GM21786 (cell line): ENCODE measurements around the gene ZNF71.
"Not testable (repeated sequence)": the region's sequence is repeated elsewhere in the genome, so short reads cannot be mapped to it uniquely, and the experiment has no call there.

Experiments
- ATAC-seq: cut with Tn5 transposase; IDR thresholded peaks from one replicate; pipeline ENCODE4 v1.9.1; 2021; ENCODE audit not compliant: unreplicated experiment

The ZNF71 gene

DNA sequence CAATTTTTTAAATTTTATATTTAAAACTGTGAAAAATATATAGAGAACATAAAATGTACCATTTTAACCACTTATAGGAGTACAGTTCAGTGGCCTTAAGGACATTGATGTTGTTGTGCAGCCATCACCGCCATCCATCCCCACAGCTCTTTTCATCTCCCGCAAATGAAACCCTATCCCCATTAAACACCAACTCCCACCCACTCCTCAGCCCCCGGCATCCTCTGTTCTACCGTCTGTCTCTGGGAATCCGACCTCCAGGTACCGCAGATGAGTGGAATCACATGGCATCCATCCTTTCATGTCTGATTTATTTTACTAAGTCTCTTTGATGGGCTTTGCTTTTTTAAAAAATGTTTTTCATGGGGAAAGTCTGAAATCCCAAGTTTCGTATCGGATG, 24.0 kb downstream of the ZNF71 start:
- no peak for ATAC-seq

DNA sequence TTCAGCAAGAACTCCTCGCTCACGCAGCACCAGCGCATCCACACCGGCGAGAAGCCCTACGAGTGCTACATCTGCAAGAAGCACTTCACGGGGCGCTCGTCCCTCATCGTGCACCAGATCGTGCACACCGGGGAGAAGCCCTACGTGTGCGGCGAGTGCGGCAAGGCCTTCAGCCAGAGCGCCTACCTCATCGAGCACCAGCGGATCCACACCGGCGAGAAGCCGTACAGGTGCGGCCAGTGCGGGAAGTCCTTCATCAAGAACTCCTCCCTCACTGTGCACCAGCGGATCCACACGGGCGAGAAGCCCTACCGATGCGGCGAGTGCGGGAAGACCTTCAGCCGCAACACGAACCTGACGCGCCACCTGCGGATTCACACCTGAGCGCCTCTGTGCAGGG, 27.3 kb downstream of the ZNF71 start:
- no peak for ATAC-seq

DNA sequence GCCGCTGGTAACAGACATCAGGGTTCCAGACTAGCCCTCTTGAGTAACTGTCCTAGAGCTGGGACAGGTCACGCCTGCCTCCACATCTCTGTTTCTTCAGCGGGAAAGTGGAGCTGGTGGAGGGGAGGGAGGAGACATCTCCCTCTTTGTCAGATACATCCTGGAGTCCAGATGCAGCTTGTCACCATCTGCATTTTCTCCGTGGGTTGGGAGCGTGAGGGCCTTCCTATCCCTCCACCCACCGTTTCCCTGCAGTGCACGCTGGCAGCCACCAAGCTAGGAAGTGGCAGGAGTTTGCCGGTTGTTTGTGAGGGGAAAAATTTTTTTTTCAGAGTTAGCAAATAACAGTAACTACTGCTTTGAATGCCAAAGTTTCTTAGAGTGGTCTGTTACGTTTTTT, 27.9 kb downstream of the ZNF71 start:
- no peak for ATAC-seq

DNA sequence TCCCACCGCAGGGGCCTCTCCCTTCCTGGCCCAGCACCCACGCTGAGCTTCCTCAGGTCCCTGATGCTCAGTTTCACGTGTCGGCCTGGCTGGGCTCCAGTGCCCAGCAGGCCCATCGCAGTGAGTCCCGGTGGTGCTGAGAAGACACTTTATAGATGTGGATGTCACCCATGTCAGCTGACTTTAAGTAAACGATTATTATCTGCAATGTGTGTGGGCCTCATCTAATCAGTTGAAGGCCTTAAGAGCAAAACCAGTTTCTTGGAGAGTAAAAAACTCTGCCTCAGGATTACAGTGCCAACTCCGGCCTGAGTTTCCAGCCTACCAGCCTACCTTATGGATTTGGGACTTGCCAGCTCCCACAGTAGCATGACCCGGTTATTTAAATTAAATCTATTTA, 30.6 kb downstream of the ZNF71 start:
- no peak for ATAC-seq

DNA sequence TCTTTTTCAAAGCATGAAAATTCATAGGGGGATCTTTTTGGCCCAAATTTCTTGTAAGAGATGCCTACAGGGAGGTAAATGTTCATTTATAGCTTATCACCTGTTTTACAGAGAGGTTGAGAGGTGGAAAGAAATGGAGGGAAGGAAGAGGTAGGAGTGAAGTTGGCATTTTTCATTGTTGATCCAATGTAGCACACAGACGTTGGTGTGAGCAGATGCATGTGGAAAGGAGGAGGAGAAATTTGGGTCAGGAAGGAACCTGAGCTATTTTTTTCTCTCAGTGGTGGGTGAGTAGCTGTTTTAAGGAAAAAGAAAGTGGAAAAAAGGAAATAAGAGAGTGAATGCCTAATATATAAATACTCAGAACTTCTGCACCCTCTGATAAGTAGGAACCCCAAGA, 37.9 kb downstream of the ZNF71 start:
- no peak for ATAC-seq

DNA sequence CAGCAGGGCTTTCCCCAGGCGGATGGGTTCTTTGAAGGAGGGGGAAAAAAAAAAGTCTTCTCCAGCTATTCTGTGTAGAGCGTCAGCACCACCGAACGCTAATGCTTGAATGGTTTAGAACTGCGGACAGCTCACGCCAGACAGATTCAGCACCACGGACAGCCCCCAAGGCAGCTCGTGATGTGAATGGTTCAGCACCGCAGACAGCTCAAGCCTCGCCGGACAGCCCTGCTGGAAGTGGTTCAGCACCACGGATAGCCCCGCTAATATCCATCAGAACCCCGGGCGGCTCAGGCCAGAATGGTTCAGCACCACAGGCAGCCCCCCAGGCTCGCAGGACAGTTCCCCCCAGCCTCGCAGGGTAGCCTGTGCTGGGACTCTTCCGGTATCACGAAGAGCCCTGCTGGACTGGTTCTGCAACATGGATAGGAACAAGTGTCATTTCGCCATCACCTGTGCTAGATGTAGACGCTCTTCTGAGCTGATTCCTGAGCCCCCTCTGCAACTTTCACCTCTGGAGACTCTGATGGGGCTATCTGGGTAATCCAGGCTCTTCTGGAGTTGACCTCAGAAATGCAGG, 43.0 kb downstream of the ZNF71 start:
- ATAC-seq: no peak

DNA sequence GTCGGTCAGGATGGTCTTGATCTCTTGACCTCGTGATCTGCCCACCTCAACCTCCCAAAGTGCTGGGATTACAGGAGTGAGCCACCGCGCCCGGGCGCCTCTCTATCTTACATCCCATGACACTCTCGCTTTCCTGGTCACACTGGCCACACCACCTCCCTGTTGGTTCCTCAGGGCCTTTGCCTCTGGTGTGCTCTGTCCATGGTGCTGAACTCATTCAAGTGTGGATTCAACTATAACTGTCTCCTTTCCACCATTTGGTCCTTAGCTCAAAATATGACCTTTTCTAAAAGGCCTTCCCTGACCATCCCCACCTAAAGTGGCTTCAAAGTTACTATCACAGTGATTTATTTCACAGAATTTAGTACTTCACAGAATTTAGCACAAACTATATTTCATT, 44.1 kb downstream of the ZNF71 start:
- ATAC-seq: no peak

DNA sequence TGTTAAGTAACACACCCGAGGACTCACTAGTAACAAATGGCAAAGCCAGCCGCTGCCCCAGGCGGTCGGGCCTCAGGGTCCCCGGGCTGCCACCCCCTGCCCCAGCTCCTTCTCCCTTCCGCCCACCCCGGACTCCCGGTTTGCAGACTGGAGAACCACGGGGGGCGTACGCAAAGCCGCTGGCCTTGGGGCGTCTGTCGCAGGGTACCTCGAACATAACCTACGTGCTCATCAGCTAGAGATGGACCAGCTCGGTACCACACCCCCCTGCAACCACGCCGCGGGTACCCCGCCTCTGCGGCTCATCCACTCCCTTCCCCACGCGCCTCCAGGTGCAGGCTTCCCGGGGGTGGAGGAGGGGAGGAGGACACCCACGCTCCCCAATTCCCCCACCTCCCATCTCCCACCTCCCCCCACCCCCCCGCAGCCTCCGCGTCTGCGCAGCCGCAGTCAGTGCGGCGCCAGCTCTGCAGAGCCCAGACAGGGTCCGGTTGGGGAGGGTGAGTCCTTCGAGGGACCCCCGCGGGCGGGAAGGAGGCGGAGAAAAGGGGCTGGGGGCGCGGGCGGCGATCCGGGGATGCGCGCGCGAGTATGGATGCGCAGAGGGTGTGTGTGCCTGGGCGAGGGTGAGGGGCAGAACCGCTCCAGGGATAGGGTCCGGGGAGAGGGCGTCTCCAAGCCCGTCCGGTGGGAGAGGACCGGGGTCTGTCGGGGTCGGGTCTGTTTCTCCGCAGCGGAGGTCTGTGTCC, 47.8 kb downstream of the ZNF71 start, which contains the start of gene SMIM17:
TSS of gene SMIM17 (plus strand) at position 449 of the 749 bp plus-strand sequence. CDS start 2,509 bp downstream, outside the sequence.
- ATAC-seq: no peak

DNA sequence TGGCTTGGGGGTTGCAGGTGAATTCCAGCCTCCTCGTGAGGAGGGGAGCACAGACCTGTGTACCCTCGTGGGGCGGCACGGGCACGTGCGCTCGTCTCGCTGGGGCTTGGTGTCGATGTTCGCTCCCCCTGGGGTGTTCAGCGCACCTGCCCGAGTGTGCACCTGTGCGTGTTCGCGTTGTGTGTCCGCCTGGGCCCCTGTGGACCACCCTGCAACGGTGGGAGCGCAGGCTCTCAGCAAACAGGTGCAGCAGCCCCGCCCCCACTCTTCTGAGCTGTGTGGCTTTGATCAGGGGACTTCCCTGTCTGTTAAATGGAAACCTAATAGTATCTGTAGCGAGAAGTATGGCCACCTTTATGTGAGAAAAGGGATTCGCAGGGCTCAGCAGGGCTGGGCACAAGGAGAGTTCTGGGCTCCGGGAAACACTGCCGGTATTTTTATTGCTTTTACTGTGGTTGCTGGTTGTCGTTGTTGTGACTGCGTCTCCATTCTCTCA, 48.4 kb downstream of the ZNF71 start:
- no peak for ATAC-seq

DNA sequence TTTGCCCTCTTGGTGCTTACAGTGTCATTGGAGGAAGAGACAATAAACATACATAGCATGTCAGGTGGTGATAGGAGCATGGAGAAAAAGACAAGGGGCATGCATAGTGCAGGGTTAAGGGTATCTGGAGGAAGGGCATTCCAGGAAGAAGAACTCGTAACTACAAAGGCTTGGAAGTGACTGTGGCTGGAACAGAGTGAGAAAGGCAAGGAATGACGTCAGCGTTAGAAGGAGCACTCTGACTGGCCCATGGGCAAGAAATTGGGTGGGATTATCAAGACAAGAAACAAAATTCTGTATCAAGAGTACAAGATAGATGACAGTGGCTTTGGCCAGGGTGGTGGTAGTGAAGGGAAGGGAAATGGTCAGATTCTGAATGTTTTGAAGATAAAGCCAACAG, 59.0 kb downstream of the ZNF71 start:
- ATAC-seq: no peak

DNA sequence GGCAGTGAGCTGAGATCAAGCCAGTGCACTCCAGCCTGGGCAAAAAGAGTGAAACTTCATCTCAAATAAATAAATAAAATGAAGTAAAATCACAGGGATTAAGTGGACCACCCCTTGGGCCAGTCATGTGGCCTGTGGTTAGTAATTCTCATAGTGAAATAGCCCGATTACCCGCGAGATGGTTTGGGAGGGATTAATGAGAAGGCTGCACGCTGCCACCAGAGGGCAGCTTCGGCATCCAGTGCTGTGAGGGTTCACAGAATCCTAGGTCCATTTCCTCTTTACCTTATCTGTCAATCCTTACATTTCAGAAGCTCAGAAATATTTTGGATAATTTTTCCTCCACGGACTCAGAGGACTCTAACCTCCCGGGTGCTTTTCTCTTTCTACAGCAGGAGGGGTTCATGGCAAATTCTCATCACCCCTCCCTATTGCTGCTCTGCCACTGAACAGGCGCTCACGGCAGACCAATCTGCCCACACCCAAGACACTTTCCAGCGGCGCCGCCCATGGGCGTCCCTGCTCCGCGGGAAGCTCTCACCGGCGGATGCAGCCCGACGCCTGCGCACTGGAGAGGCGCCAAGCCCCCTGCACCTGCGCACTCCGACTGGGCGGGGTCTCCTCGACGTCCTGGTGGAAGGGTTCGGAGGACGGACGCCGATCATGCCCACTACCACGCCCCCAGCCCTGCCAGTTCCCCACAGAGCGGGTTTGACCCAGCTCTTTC, 65.4 kb downstream of the ZNF71 start:
- no peak for ATAC-seq

DNA sequence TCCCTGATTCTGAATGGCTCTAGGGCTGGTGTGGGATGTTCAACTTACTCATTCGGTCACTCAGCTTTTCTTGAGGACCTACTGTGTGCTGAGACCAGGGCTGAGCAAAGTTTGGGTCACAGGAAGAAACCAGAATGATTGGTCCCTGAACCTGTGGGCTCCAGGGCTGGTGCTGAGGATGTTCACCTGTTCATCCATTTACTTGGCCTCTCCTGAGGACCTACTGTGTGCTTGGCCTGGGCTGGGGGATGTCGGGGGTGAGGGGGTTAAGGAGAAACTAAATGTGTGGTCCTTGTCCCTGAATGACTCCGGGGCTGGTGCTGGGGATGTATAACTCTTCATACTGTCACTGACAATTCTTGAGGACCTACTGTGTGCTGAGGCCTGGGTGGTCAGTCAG, 66.1 kb downstream of the ZNF71 start:
- no peak for ATAC-seq

DNA sequence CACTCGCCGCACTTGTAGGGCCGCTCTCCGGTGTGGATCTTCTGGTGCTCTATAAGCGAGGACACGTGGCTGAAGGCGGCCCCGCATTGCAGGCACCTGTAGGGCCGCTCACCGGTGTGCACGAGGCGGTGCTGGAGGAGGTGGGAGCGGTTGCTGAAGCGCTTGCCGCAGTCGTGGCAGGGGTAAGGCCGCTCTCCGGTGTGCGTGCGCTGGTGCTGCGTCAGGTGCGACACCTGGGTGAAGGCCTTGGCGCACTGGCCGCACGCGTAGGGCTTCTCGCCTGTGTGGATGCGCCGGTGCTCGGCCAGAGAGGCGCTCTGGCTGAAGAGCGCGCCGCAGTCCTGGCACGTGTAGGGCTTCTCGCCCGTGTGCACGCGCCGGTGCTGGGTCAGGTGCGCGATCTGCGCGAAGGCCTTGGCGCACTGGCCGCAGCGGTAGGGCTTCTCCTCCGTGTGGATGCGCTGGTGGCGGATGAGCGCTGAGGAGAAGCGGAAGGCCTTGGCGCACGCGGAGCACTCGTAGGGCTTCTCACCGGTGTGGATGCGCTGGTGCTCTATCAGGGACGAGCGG, 68.9 kb downstream of the ZNF71 start:
- ATAC-seq: no peak

DNA sequence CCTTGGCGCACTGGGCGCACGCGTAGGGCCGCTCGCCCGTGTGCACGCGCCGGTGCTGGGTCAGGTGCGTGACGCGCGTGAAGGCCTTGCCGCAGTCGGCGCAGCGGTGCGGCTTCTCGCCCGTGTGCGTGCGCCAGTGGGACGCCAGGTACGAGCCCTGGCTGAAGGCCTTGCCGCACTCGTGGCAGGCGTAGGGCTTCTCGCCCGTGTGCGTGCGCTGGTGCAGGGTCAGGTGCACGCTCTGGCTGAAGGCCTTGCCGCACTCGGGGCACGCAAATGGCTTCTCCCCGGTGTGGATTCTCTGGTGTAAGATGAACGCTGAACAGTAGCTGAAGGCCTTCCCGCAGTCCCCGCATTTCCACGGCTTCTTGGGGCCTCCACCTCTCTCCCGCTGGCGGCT, 69.4 kb downstream of the ZNF71 start:
- ATAC-seq: no peak

DNA sequence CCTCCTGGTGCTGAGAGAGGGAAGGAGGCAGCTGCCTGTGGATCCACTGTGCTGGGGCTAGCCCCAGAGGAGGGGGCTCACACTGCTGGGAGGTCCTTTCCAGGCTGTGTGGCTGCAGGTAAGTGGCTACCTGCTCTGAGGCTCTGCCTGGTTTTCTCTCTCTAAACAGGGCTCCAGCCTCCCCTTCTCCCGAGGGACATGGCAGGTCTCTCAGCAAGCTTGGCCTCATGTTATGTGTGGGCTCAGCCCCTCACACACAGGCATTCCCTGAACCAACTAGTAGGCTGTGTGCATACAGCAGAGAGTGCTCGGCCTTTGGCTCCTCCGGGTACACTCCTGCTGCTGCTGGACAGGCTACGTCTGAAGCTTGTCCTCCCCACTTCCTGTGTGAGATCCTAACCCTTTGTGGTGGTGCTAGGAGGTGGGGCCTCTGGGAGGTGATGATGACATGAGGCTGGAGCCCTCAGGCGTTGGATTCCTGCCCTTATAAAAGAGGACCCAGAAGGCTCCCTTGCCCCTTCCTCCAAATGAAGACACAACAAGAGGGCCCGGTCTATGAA, 72.3 kb downstream of the ZNF71 start:
- no peak for ATAC-seq

DNA sequence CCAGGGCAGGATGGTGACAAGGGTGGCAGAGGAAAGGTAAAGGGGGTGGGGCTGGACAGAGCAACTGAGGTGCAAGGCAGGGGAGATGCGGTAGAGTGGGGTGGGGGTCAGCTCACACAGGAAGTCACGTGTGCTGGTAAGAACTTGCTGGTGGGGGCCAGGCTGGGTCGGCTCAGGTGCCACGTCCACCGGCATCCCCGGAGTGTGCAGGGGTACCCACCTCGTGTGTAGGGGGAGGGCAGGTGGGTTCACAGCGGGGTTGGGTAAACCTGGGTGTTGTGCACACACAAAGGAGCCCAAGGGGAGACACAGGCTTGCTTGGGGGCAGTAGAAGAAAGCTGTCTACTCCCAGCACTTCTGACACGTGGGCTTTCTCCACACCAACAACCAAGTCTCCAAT, 73.6 kb downstream of the ZNF71 start:
- ATAC-seq: no peak

DNA sequence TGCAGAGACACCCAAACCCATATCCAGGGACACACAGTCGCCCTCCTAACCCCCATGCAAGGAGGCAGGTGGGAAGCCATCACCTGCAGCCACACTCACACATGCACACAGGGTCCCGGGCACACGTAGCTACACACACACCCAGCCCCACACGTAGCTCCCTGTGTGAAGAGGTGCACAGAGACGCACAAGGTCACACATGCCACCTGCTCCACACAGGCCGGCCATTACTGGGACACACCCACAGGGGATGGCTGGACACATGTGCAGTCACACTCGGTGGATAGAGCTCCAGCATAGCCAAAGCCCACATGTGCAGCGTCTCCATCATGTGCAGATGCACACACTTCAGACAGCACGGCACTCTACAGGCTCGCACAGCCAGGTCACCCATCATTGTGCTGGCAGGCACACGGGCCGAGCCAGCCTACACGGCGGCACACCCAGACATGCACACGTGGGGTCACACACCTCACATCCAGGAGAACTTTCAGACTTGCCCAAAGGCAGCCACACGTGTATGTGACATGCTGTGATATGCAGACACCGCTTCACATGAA, 75.4 kb downstream of the ZNF71 start:
- no peak for ATAC-seq

DNA sequence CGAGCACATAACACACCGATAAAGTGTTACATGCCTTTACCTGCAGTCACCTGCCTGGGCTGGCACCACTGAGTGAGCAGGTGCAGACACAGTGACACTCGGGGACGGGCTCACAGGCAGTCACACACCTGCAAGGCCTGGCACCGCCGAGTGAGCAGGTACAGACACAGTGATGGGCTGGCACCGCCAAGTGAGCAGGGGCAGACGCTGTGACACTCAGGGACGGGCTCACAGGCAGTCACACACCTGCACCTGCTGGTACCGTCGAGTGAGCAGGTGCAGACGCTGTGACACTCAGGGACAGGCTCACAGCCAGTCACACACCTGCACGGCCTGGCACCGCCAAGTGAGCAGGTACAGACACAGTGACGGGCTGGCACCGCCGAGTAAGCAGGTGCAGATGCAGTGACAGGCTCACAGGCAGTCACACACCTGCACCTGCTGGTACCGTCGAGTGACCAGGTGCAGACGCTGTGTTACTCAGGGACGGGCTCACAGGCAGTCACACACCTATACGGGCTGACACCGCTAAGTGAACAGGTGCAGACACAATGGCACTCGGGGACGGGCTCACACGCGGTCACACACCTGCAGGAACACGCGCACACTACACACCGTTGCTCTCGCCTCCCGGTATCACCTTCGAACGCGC, 76.0 kb downstream of the ZNF71 start:
- ATAC-seq: no peak

DNA sequence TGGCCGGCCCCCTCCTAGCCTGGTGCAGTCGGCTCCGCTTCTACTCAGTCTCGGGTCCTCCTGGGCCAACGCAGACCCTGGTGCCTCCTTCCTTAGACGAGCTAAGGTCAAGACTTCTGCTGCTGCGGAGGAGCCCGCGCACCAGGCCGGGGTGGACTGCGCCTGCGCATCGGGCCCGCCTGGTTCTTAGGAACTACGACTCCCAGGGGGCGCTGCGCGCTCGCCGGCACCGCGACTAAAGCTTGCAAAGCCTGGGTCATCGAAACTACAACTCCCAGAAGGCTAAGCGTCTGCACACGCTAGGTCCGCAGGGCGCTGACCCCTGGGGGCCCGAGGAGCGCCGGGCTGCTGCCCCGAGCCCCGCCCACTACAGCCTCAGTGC, 76.5 kb downstream of the ZNF71 start, which contains the start of gene ZNF835:
TSS of gene ZNF835 (minus strand) at position 145 of the 382 bp plus-strand sequence. CDS start 6,559 bp downstream, outside the sequence.
- no peak for ATAC-seq

DNA sequence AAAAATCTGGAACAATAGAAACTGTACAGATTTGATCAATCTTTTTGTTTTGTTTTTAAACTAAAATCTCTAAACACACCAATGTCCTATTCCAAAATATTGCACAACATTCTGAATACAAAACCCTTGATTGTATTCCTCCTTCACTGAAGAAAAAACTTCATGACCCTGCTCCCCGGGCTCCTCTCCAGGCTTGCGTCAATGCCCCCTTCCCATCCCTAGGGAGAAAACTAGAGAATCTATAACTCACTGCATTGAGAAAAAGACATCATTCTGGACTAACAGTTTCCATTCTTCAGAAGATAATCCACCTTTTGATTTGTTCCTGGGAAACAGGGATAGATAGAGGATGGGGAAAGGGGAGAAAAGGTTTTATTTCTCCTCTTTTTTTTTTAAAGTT, 77.5 kb downstream of the ZNF71 start:
- ATAC-seq: not testable (repeated sequence)
